Suprapubic skin (tissue), 4 donors: ENCODE measurements around the gene FAM78B.

Experiments
- CTCF ChIP-seq, 2 donors: fragments of 200-600 bp in 1 of 2; fragments of 450-650 bp in 1 of 2; sonication (generic) in 1 of 2; IDR thresholded peaks; one replicate each; pipeline ENCODE4 v1.5.1; 2016 to 2019; ENCODE audit warnings: antibody characterized with exemption in 2 of 2, mild to moderate bottlenecking in 1 of 2, moderate library complexity in 1 of 2
- EP300 ChIP-seq: sonication (generic); formaldehyde crosslinking; IDR thresholded peaks from one replicate; pipeline ENCODE4 v1.6.1; 2017; ENCODE audit warnings: antibody characterized with exemption
- POLR2A ChIP-seq, 2 donors: fragments of 450-650 bp; IDR thresholded peaks; one replicate each; pipeline ENCODE4 v1.6.1; 2017; ENCODE audit warnings: antibody characterized with exemption in 2 of 2, mild to moderate bottlenecking in 2 of 2, moderate library complexity in 2 of 2
- POLR2AphosphoS5 ChIP-seq, 3 donors: sonication (generic); formaldehyde crosslinking; IDR thresholded peaks; one replicate each; pipeline ENCODE4 v1.6.1; 2017; ENCODE audit warnings: antibody characterized with exemption in 3 of 3

GRCh38 chr1:166117776-166118175, 49.0 kb downstream of the FAM78B start:
- TF ChIP-seq EP300 (no peak), CTCF (IDR thresholded peaks at IDR 0.05) (no peak), POLR2AphosphoS5 (IDR thresholded peaks at IDR 0.05) (no peak), POLR2A (IDR thresholded peaks at IDR 0.05) (no peak)
